Mammary epithelial cell (primary cell): ENCODE data around the gene SF3B3.

Experiments
- EZH2 ChIP-seq: IDR thresholded peaks from 2 replicates; pipeline ENCODE4 v1.6.1; 2012; ENCODE audit warnings: low read length, inconsistent platforms, borderline replicate concordance
- TF ChIP-seq, protein P1 (sequence below), 2 donors: IDR thresholded peaks in 1 of 2; conservative IDR thresholded peaks in 1 of 2; 2 replicates each; pipeline ENCODE4 v1.5.1; 2011 to 2012; ENCODE audit warnings: inconsistent platforms in 2 of 2, low read length in 2 of 2, mild to moderate bottlenecking in 2 of 2, control low read depth in 1 of 2, low read depth in 1 of 2; ENCODE audit not compliant: insufficient read depth in 1 of 2; ENCODE audit errors: extremely low read depth in 1 of 2

DNA sequence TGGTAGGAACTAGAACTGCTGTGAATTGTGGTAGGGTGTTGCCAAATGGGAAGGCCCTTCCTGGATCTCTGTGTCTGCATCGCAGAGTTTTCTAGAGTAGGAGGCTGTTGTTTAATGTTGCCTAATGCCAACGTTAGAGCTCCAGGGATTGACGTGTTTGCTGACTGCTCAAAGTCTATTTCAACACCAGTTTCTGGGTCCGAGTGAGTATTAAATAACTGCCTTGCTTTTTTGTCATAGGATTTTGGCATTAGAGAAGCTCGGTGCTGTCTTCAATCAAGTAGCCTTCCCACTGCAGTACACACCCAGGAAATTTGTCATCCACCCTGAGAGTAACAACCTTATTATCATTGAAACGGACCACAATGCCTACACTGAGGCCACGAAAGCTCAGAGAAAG is 40.0 kb downstream of the SF3B3 start:
- TF ChIP-seq, protein P1, sequence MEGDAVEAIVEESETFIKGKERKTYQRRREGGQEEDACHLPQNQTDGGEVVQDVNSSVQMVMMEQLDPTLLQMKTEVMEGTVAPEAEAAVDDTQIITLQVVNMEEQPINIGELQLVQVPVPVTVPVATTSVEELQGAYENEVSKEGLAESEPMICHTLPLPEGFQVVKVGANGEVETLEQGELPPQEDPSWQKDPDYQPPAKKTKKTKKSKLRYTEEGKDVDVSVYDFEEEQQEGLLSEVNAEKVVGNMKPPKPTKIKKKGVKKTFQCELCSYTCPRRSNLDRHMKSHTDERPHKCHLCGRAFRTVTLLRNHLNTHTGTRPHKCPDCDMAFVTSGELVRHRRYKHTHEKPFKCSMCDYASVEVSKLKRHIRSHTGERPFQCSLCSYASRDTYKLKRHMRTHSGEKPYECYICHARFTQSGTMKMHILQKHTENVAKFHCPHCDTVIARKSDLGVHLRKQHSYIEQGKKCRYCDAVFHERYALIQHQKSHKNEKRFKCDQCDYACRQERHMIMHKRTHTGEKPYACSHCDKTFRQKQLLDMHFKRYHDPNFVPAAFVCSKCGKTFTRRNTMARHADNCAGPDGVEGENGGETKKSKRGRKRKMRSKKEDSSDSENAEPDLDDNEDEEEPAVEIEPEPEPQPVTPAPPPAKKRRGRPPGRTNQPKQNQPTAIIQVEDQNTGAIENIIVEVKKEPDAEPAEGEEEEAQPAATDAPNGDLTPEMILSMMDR (conservative IDR thresholded peaks at IDR 0.05 in 1 of 2, IDR thresholded peaks at IDR 0.05 in 1 of 2; ENCODE audit: extremely low read depth in 1 of 2, insufficient read depth in 1 of 2, low read depth in 1 of 2, low read length in 2 of 2) = no peak
- TF ChIP-seq EZH2 = no peak
